ENCODE data around the gene NHEJ1. TPM values are rescaled to one million over a fixed set of nuclear protein-coding genes. Genes with fewer than 3 reads are reported as not detected.

Gene NHEJ1
- total and polyA plus RNA-seq, 2 of the 13 experiments (the other 11 are each of a cell fraction or from before 2014, with no cell fraction given): 30.0 to 30.7 TPM

DNA sequence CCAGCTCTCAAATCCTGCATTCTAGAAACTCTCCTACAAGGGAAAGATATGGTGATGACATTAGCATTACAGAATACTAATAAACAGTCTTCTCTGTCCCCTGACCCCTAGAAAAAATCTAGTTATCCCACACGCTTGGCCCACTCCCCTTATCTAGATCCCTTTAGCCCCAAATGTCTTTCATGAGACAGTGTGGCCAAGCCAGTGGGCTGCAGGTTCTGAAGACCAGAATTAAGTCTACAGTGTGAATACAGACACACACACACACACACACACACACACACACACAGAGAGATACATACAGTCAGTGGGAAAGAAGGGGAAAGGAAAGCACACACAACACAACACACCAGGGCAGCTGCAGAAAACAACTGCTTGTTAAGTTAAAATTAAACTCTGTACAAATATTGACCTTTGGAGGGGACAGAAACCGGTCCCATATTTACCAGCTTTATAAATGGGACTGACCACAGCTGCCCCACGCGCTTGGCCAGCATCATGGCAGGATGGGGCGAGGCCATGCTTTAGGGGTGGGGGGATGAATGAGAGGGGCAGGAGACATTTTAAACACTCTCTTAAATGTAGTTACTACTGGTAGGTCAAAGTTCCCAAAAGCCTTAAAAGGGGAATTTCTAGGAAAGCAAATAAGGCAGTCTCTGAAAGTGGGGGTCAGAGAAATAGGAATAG lies 49.1 kb downstream of the NHEJ1 start (continued):
- TF ChIP-seq ZMYM4 (CRISPR knock-in tag; IDR thresholded peaks at IDR 0.05) (no peak; the same call in none of the 2 replicates), ETS1 (CRISPR knock-in tag; IDR thresholded peaks at IDR 0.05) (no peak), GFI1 (CRISPR knock-in tag; IDR thresholded peaks at IDR 0.05; ENCODE audit: borderline replicate concordance) (peak; percentile 88), MIER3 (CRISPR knock-in tag; IDR thresholded peaks at IDR 0.05; ENCODE audit: borderline replicate concordance) (no peak; the same call in 1 of the 2 replicates), ZNF136 (CRISPR knock-in tag; IDR thresholded peaks at IDR 0.05; ENCODE audit: low read depth) (peak; percentile 86; the same call in 1 of the 2 replicates), ZNF430 (CRISPR knock-in tag; IDR thresholded peaks at IDR 0.05) (peak; percentile 70; the same call in 1 of the 2 replicates), ZNF382 (CRISPR knock-in tag; IDR thresholded peaks at IDR 0.05; ENCODE audit: borderline replicate concordance) (no peak), NFRKB (IDR thresholded peaks at IDR 0.05) (no peak), ZNF703 (CRISPR knock-in tag; IDR thresholded peaks at IDR 0.05; ENCODE audit: borderline replicate concordance) (no peak), SSRP1 (CRISPR knock-in tag; IDR thresholded peaks at IDR 0.05) (no peak), ZNF264 (CRISPR knock-in tag; IDR thresholded peaks at IDR 0.05) (peak; percentile 79), ZNF20 (CRISPR knock-in tag; IDR thresholded peaks at IDR 0.05) (no peak), ZNF660 (CRISPR knock-in tag; IDR thresholded peaks at IDR 0.05; ENCODE audit: borderline replicate concordance, low read depth) (0 out of 2 replicates have a peak, but pooled peaks have one; percentile 38), GABPA (IDR thresholded peaks at IDR 0.05; ENCODE audit: low read depth, low read length) (no peak), GABPA (CRISPR knock-in tag; IDR thresholded peaks at IDR 0.05; ENCODE audit: low read depth) (peak; percentile 26; the same call in 1 of the 2 replicates), UBTF (CRISPR knock-in tag; IDR thresholded peaks at IDR 0.05) (no peak; the same call in 1 of the 2 replicates), GLI4 (CRISPR knock-in tag; IDR thresholded peaks at IDR 0.05; ENCODE audit: borderline replicate concordance) (no peak), ATF6 (CRISPR knock-in tag; conservative IDR thresholded peaks at IDR 0.05) (no peak), ZKSCAN8 (CRISPR knock-in tag; IDR thresholded peaks at IDR 0.05; ENCODE audit: borderline replicate concordance) (peak; percentile 82; the same call in 1 of the 2 replicates), ZNF138 (CRISPR knock-in tag; IDR thresholded peaks at IDR 0.05; ENCODE audit: low read depth) (no peak), PBX2 (CRISPR knock-in tag; IDR thresholded peaks at IDR 0.05) (0 out of 2 replicates have a peak, but pooled peaks have one; percentile 33), DNMT1 (CRISPR knock-in tag; IDR thresholded peaks at IDR 0.05) (no peak), TBX2 (CRISPR knock-in tag; IDR thresholded peaks at IDR 0.05; ENCODE audit: borderline replicate concordance) (peak; percentile 97)
- TF ChIP-seq, protein P1, sequence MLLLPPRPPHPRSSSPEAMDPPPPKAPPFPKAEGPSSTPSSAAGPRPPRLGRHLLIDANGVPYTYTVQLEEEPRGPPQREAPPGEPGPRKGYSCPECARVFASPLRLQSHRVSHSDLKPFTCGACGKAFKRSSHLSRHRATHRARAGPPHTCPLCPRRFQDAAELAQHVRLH (CRISPR knock-in tag; IDR thresholded peaks at IDR 0.05; ENCODE audit: borderline replicate concordance, low read depth): peak; percentile 24; the same call in 1 of the 2 replicates

All from HepG2 (cell line).